ENCODE data around the gene MAGED1.

Gene MAGED1

DNA sequence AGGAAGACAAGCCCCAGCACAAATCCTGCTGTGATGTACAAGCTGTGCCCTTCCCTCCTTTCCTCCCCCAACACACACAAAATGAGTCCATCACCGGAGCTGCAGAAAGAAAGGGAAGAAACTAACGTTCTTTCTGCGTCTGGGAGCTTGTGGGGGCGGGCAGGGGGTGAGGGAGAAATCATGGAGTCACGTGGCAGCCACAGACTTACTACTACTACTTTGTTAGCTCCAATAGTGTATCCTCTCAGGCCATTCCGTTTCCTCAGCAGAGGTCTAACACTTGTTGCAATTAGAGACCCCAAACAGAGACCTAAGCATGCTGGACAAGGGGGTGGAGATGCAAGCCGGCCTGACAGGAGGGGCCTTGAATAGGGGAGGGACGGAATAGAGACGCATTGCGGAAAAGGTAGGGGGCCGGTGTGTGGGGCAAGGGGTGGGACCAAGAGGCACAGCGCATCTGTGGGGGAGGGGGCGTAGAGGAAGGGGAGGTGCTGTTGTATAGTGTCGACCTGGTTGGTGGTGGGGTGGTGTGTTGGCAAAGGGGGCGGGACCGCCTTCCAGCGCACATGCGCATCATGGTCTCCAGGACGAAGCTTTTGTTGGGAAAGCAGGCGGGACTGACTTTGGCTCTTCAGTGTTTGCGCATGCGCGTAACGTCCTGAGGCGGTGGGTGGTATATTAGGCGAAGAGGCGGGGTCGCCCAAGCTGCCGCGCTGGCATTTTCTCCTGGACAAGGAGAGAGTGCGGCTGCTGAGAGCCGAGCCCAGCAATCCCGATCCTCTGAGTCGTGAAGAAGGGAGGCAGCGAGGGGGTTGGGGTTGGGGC is at the start of gene MAGED1:
Gene MAGED1 (plus strand): TSS at position 703 of the 825 bp plus-strand sequence. CDS start 682 bp downstream, outside the sequence.
- peak; percentile 77 for DNase-seq

- DNase-seq = no peak
Observed at GRCh38 chrX:51847463-51847862, 46.0 kb upstream of the MAGED1 start.

GRCh38 chrX:51851507-51852085 is 41.8 kb upstream of the MAGED1 start:
- DNase-seq = no peak

DNA sequence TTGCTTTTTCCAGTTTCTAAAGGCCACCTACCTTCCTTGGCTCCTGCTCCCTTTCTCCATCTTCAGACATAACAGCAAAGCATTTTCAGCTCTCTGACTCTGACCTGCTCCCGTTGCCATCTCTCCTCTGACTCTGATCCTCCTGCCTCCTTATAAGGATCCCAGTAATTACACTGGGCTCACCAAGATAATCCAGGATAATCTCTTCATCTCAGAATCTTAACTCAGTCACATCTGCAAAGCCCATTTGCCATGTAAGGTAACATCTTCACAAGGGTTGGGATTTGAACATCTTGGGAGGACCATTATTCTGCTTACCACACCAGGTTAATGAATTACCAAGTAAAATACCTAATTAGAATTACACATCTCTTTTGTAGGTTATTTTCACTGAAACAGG is 41.3 kb upstream of the MAGED1 start:
- DNase-seq = no peak

- no peak for DNase-seq
Observed at GRCh38 chrX:51852621-51853020, 40.8 kb upstream of the MAGED1 start.

- DNase-seq = no peak
Observed at GRCh38 chrX:51853251-51853650, 40.2 kb upstream of the MAGED1 start.

DNA sequence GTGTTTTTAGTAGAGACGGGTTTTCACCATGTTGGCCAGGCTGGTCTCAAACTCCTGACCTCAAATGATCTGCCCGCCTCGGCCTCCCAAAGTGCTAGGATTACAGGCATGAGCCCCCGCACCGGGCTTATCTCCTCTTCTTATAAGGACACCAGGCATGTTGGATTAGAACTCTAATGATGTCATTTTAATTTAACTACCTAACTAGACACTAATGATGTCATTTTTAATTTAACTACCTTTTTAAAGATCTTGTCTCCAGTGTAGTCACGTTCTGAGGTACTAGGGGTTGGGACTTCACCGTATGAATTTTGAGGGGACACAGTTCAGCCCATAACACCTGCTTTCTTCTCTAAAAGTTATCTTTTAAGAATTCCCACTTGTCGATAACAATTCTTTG is 37.7 kb upstream of the MAGED1 start:
- DNase-seq = no peak

- no peak for DNase-seq
Observed at GRCh38 chrX:51857159-51857733, 36.2 kb upstream of the MAGED1 start.

DNA sequence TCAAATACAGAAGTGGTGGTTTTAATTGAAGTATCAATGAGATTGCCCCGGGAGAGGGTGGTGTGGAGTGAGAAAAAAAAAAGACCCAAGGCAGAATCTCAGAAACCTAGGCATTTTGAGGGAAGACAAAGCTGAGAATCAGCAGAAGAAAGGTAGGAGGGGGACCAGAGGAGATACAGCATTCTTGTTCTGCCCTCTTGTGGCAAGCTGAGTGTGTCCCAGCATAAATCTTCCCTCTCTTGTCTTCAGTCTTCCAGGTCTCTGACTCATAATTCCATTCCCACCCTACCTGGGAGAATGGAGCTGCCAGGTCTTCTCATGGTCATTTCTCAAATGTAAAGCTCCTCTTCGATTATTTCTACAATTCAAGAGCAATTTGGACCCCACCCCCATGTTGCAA is 32.7 kb upstream of the MAGED1 start:
- no peak for DNase-seq

- no peak for DNase-seq
Observed at GRCh38 chrX:51862920-51863319, 30.5 kb upstream of the MAGED1 start.

DNA sequence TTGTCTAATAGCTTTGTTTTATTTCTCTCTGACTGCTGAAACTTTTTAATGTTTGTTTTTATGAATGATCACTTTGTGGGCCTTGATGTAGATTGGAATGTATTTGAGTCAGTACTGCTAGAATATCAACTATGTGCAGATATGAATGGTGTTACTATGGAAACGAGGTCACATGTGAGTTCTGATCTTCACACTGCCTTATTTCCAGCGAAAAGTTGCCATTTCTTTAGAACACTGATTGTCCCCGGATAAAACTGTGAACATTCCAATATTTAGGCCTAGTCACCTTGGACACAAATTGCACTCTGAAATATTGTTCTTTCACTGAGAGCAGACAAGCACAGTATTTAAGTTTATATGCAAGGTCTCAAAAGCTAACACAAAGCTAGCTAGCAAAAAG is 27.2 kb upstream of the MAGED1 start:
- DNase-seq = no peak

GRCh38 chrX:51867626-51868025 is 25.8 kb upstream of the MAGED1 start:
- DNase-seq = no peak

DNA sequence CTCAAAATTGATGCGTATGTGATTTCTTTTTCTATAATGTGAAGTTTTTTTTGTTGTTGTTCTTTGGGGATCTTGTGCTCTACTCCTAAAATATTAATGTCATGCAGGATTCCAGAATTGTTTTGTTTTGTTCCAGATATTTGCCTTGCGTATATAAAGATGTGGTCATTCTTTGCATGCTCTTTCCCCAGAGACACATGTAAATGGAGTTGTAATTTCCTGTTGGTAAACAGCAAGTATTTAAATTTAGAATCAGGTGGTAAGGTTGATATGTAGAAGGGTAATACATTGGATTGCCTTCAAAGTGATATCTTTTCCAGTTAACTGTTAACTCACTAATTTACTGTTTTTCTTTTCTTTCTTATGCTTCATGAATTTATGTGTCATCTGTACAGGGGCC is 23.1 kb upstream of the MAGED1 start:
- DNase-seq = no peak

DNA sequence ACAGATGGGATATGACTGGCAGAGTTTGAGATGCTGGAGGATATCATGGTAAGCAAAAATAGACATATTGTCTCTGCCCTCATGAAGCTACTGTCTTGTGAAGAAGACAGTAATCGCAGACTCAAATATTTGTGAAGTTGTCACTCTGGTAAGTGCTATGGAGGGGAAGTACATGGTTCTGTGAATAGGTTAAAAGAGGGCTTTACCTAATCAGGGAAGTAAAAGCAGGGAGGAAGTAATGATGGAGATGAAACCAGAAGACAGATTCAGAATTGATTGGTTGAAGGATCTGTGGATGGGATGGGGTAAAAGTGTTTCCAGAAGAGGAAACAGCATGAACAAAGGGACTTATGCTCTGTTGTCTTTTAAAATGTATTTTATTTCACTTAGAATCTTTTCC is 19.3 kb upstream of the MAGED1 start:
- DNase-seq = no peak

GRCh38 chrX:51876441-51876840 is 17.0 kb upstream of the MAGED1 start:
- no peak for DNase-seq

- no peak for DNase-seq
Observed at GRCh38 chrX:51878056-51878455, 15.4 kb upstream of the MAGED1 start.

GRCh38 chrX:51889851-51890250 is 3.6 kb upstream of the MAGED1 start:
- no peak for DNase-seq

GRCh38 chrX:51891245-51891644 is 2.2 kb upstream of the MAGED1 start:
- DNase-seq = no peak

GRCh38 chrX:51891821-51892551 is 1.4 kb upstream of the MAGED1 start:
- no peak for DNase-seq

GRCh38 chrX:51893931-51894696 is 691 bp downstream of the MAGED1 start:
- DNase-seq = no peak

GRCh38 chrX:51894697-51895336 is 1.4 kb downstream of the MAGED1 start:
- no peak for DNase-seq

GRCh38 chrX:51896626-51897025 is 3.2 kb downstream of the MAGED1 start:
- DNase-seq = no peak

Data from NCI-H2029 (cell line).